ENCODE results near the gene SLC12A7. TPM values are rescaled to one million over a fixed set of nuclear protein-coding genes. Genes with fewer than 3 reads are reported as not detected.
A peak's percentile ranks its signal among the peaks of the same experiment; 100 is the strongest.
"Not testable (repeated sequence)": the region's sequence is repeated elsewhere in the genome, so short reads cannot be mapped to it uniquely, and the experiment has no call there.

SLC12A7 gene
- total RNA-seq, 2 donors from 2014 or later, result 28.5 to 42.3 TPM

- Histone ChIP-seq H3K4me1 (peaks cover 0 to 33% of the 10 kb centered on the region in 2 donors), H3K36me3 (no peaks in the 10 kb centered on the region), H3K9me3 (no peaks in the 10 kb centered on the region), H3K27ac (no peak overlapping the region), H3K27me3 (no peaks in the 10 kb centered on the region), H3K4me3 (no peak overlapping the region)
- TF ChIP-seq CTCF (IDR thresholded peaks at IDR 0.05), result no peak
- peak; percentile 58 for DNase-seq (ENCODE audit: low spot score)
Measured at GRCh38 chr5:1003296-1003937, 108.4 kb downstream of the SLC12A7 start.

- Histone ChIP-seq H3K36me3 (no peaks in the 10 kb centered on the region), H3K27ac (no peak overlapping the region), H3K27me3 (no peaks in the 10 kb centered on the region), H3K9me3 (no peaks in the 10 kb centered on the region), H3K4me1 (peaks cover 0 to 33% of the 10 kb centered on the region in 2 donors), H3K4me3 (no peak overlapping the region)
- DNase-seq (ENCODE audit: low spot score), result peak; percentile 50
- no peak for TF ChIP-seq CTCF (IDR thresholded peaks at IDR 0.05)
Measured at GRCh38 chr5:1002836-1003235, 109.0 kb downstream of the SLC12A7 start.

- TF ChIP-seq CTCF (IDR thresholded peaks at IDR 0.05), result no peak
- Histone ChIP-seq H3K27me3 (no peaks in the 10 kb centered on the region), H3K9me3 (no peaks in the 10 kb centered on the region), H3K4me1 (peaks cover 0 to 36% of the 10 kb centered on the region in 2 donors), H3K36me3 (no peaks in the 10 kb centered on the region), H3K27ac (no peak overlapping the region), H3K4me3 (no peak overlapping the region)
- DNase-seq (ENCODE audit: low spot score), result no peak
Measured at GRCh38 chr5:1002271-1002546, 109.7 kb downstream of the SLC12A7 start.

- Histone ChIP-seq H3K36me3 (no peaks in the 10 kb centered on the region), H3K27ac (no peak overlapping the region), H3K4me3 (no peak overlapping the region), H3K9me3 (no peaks in the 10 kb centered on the region), H3K27me3 (no peaks in the 10 kb centered on the region), H3K4me1 (peaks cover 0 to 40% of the 10 kb centered on the region in 2 donors)
- TF ChIP-seq CTCF (IDR thresholded peaks at IDR 0.05), result no peak
- DNase-seq (ENCODE audit: low spot score), result peak; percentile 58
Measured at GRCh38 chr5:1001406-1002270, 110.2 kb downstream of the SLC12A7 start.

GRCh38 chr5:1000831-1001230 is 111.0 kb downstream of the SLC12A7 start:
- peak; percentile 50 for DNase-seq (ENCODE audit: low spot score)
- H3K9me3 ChIP-seq, H3K27ac ChIP-seq, H3K4me3 ChIP-seq, H3K27me3 ChIP-seq, H3K36me3 ChIP-seq: not testable (repeated sequence)
- peaks cover 0 to 40% of the 10 kb centered on the region in 2 donors for H3K4me1 ChIP-seq

Small RNA genes within 50 kb of the gene (microRNA-seq; reads per million reads assigned to microRNA genes)
- gene MIR4635 (ENCODE audit: borderline number of aligned reads in 2 of 2, borderline replicate concordance in 1 of 2), result 0 to 0.71 reads per million in 2 donors

Other genes with a start within 250 kb of the SLC12A7 start
- 10 to 100 TPM; 15.0 to 16.1 TPM for gene BRD9, start 219.3 kb downstream of the SLC12A7 start, total RNA-seq
- under 1 TPM; 0.20 to 0.93 TPM for gene TRIP13, start 219.2 kb downstream of the SLC12A7 start, total RNA-seq
- gene NKD2, start 103.3 kb downstream of the SLC12A7 start, total RNA-seq, result 1 to 10 TPM; 2.4 to 2.8 TPM
- gene SLC6A19, start 89.5 kb upstream of the SLC12A7 start, total RNA-seq, result not detected
- gene SLC6A18, start 113.3 kb upstream of the SLC12A7 start, total RNA-seq, result not detected
- gene TERT, start 183.0 kb upstream of the SLC12A7 start, total RNA-seq, result not detected
- gene CLPTM1L, start 233.0 kb upstream of the SLC12A7 start, total RNA-seq, result 10 to 100 TPM; 56.6 to 85.4 TPM